ENCODE results near the gene ETS1.

Gene ETS1

GRCh38 chr11:128624269-128625175 lies 37.2 kb upstream of the ETS1 start:
- H3K9me3 Mint-ChIP-seq, result peaks cover 1% of the 10 kb centered on the region
- ATAC-seq (ENCODE audit: low read depth) (peak; percentile 84), DNase-seq (ENCODE audit: low spot score in 2 of 2) (peak; percentile 61 to 72)
- peak overlapping the region; percentile 77 for H3K4me3 Mint-ChIP-seq
- peaks cover 77% of the 10 kb centered on the region for H3K4me1 Mint-ChIP-seq
- H3K27me3 Mint-ChIP-seq, result no peaks in the 10 kb centered on the region
- peak overlapping the region; percentile 94 for H3K27ac Mint-ChIP-seq
- peaks cover 2% of the 10 kb centered on the region for H3K36me3 Mint-ChIP-seq

- H3K36me3 Mint-ChIP-seq, result peaks cover 2% of the 10 kb centered on the region
- peaks cover 78% of the 10 kb centered on the region for H3K4me1 Mint-ChIP-seq
- peaks cover 1% of the 10 kb centered on the region for H3K9me3 Mint-ChIP-seq
- ATAC-seq (ENCODE audit: low read depth), result no peak
- no peak for DNase-seq (ENCODE audit: low spot score in 2 of 2)
- H3K4me3 Mint-ChIP-seq, result no peak overlapping the region
- peak overlapping the region; percentile 94 for H3K27ac Mint-ChIP-seq
- no peaks in the 10 kb centered on the region for H3K27me3 Mint-ChIP-seq
Measured at GRCh38 chr11:128623091-128623490, 35.7 kb upstream of the ETS1 start.

- Mint-ChIP-seq H3K4me1 (peaks cover 74% of the 10 kb centered on the region), H3K4me3 (no peak overlapping the region), H3K27ac (peak overlapping the region; percentile 94), H3K36me3 (peaks cover 2% of the 10 kb centered on the region), H3K9me3 (peaks cover 1% of the 10 kb centered on the region), H3K27me3 (no peaks in the 10 kb centered on the region)
- DNase-seq (ENCODE audit: low spot score in 2 of 2) (no peak), ATAC-seq (ENCODE audit: low read depth) (no peak)
Measured at GRCh38 chr11:128621601-128622501, 34.5 kb upstream of the ETS1 start.

GRCh38 chr11:128620309-128621100 lies 33.1 kb upstream of the ETS1 start:
- no peaks in the 10 kb centered on the region for H3K9me3 Mint-ChIP-seq
- H3K36me3 Mint-ChIP-seq, result no peaks in the 10 kb centered on the region
- no peaks in the 10 kb centered on the region for H3K27me3 Mint-ChIP-seq
- ATAC-seq (ENCODE audit: low read depth), result no peak
- H3K4me1 Mint-ChIP-seq, result peaks cover 62% of the 10 kb centered on the region
- DNase-seq (ENCODE audit: low spot score in 2 of 2), result no peak
- H3K4me3 Mint-ChIP-seq, result no peak overlapping the region
- H3K27ac Mint-ChIP-seq, result peak overlapping the region; percentile 75

- H3K27ac Mint-ChIP-seq, result peak overlapping the region; percentile 75
- no peaks in the 10 kb centered on the region for H3K9me3 Mint-ChIP-seq
- no peaks in the 10 kb centered on the region for H3K27me3 Mint-ChIP-seq
- peaks cover 61% of the 10 kb centered on the region for H3K4me1 Mint-ChIP-seq
- DNase-seq (ENCODE audit: low spot score in 2 of 2), result no peak
- no peak overlapping the region for H3K4me3 Mint-ChIP-seq
- no peak for ATAC-seq (ENCODE audit: low read depth)
- H3K36me3 Mint-ChIP-seq, result no peaks in the 10 kb centered on the region
Measured at GRCh38 chr11:128619540-128620308, 32.4 kb upstream of the ETS1 start.

GRCh38 chr11:128619007-128619406 lies 31.6 kb upstream of the ETS1 start:
- no peak for DNase-seq (ENCODE audit: low spot score in 2 of 2)
- no peak for ATAC-seq (ENCODE audit: low read depth)
- H3K27me3 Mint-ChIP-seq, result no peaks in the 10 kb centered on the region
- H3K36me3 Mint-ChIP-seq, result no peaks in the 10 kb centered on the region
- H3K4me3 Mint-ChIP-seq, result no peak overlapping the region
- no peaks in the 10 kb centered on the region for H3K9me3 Mint-ChIP-seq
- no peak overlapping the region for H3K27ac Mint-ChIP-seq
- H3K4me1 Mint-ChIP-seq, result peaks cover 58% of the 10 kb centered on the region

GRCh38 chr11:128618603-128619002 lies 31.2 kb upstream of the ETS1 start:
- DNase-seq (ENCODE audit: low spot score in 2 of 2) (no peak), ATAC-seq (ENCODE audit: low read depth) (no peak)
- Mint-ChIP-seq H3K4me1 (peaks cover 60% of the 10 kb centered on the region), H3K9me3 (no peaks in the 10 kb centered on the region), H3K4me3 (no peak overlapping the region), H3K27me3 (no peaks in the 10 kb centered on the region), H3K36me3 (no peaks in the 10 kb centered on the region), H3K27ac (no peak overlapping the region)

- H3K9me3 Mint-ChIP-seq, result no peaks in the 10 kb centered on the region
- H3K27ac Mint-ChIP-seq, result no peak overlapping the region
- DNase-seq (ENCODE audit: low spot score in 2 of 2) (no peak), ATAC-seq (ENCODE audit: low read depth) (no peak)
- H3K4me1 Mint-ChIP-seq, result peaks cover 60% of the 10 kb centered on the region
- no peaks in the 10 kb centered on the region for H3K27me3 Mint-ChIP-seq
- H3K36me3 Mint-ChIP-seq, result no peaks in the 10 kb centered on the region
- no peak overlapping the region for H3K4me3 Mint-ChIP-seq
Measured at GRCh38 chr11:128616161-128616560, 28.8 kb upstream of the ETS1 start.

GRCh38 chr11:128615612-128616011 lies 28.3 kb upstream of the ETS1 start:
- Mint-ChIP-seq H3K4me3 (no peak overlapping the region), H3K9me3 (no peaks in the 10 kb centered on the region), H3K27me3 (no peaks in the 10 kb centered on the region), H3K27ac (no peak overlapping the region), H3K36me3 (no peaks in the 10 kb centered on the region), H3K4me1 (peaks cover 63% of the 10 kb centered on the region)
- ATAC-seq (ENCODE audit: low read depth), result no peak
- no peak for DNase-seq (ENCODE audit: low spot score in 2 of 2)

- H3K27ac Mint-ChIP-seq, result peak overlapping the region; percentile 17
- no peaks in the 10 kb centered on the region for H3K27me3 Mint-ChIP-seq
- no peak for ATAC-seq (ENCODE audit: low read depth)
- H3K9me3 Mint-ChIP-seq, result no peaks in the 10 kb centered on the region
- DNase-seq (ENCODE audit: low spot score in 2 of 2), result no peak
- H3K4me3 Mint-ChIP-seq, result no peak overlapping the region
- H3K4me1 Mint-ChIP-seq, result peaks cover 61% of the 10 kb centered on the region
- no peaks in the 10 kb centered on the region for H3K36me3 Mint-ChIP-seq
Measured at GRCh38 chr11:128615076-128615475, 27.7 kb upstream of the ETS1 start.

- Mint-ChIP-seq H3K36me3 (no peaks in the 10 kb centered on the region), H3K4me3 (no peak overlapping the region), H3K27me3 (no peaks in the 10 kb centered on the region), H3K9me3 (no peaks in the 10 kb centered on the region), H3K27ac (peak overlapping the region; percentile 23), H3K4me1 (peaks cover 60% of the 10 kb centered on the region)
- no peak for DNase-seq (ENCODE audit: low spot score in 2 of 2)
- no peak for ATAC-seq (ENCODE audit: low read depth)
Measured at GRCh38 chr11:128614026-128614425, 26.7 kb upstream of the ETS1 start.

GRCh38 chr11:128613300-128613995 lies 26.1 kb upstream of the ETS1 start:
- H3K27me3 Mint-ChIP-seq, result no peaks in the 10 kb centered on the region
- no peak for ATAC-seq (ENCODE audit: low read depth)
- no peak for DNase-seq (ENCODE audit: low spot score in 2 of 2)
- no peaks in the 10 kb centered on the region for H3K9me3 Mint-ChIP-seq
- H3K4me1 Mint-ChIP-seq, result peaks cover 58% of the 10 kb centered on the region
- H3K36me3 Mint-ChIP-seq, result no peaks in the 10 kb centered on the region
- H3K27ac Mint-ChIP-seq, result peak overlapping the region; percentile 23
- H3K4me3 Mint-ChIP-seq, result no peak overlapping the region
